Vagina (tissue), 2 donors: ENCODE results near the gene OR2T10.

Experiments used
- CTCF ChIP-seq, 3 experiments: fragments of 450-650 bp in 2 of 3; fragments of 200-600 bp in 1 of 3; sonication (generic) in 1 of 3; IDR thresholded peaks; one replicate each; pipeline ENCODE4 v1.5.1; 2017 to 2019; ENCODE audit warnings: antibody characterized with exemption in 3 of 3, mild to moderate bottlenecking in 2 of 3, moderate library complexity in 2 of 3
- POLR2A ChIP-seq, 2 donors: fragments of 450-650 bp; IDR thresholded peaks; one replicate each; pipeline ENCODE4 v1.6.1; 2017; ENCODE audit warnings: antibody characterized with exemption in 2 of 2, mild to moderate bottlenecking in 2 of 2, moderate library complexity in 2 of 2

DNA sequence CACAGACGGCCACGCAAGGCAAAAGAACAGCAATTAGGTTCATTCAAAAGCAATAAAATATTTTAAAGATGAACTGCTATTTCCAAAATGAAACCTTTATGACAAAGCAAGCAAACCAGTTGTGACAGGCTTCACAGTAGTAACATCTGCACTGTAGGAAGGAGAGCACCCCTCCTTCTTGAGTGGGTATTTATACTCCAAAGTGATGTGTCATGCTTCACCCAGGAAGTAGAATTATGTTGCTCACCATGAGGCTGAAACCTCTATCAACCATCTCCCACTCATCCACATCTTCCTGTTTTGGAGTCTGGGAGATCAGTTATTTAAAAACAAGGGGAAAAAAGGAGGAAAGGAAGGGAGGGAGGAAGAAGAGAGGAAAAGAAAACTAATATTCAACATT lies 885 bp downstream of the OR2T10 start:
- no peak for TF ChIP-seq POLR2A (IDR thresholded peaks at IDR 0.05)
- TF ChIP-seq CTCF (IDR thresholded peaks at IDR 0.05): no peak
